Mucosa of descending colon (tissue), 3 donors: Measurements from ENCODE around the gene NR2F1. TPM values are rescaled to one million over a fixed set of nuclear protein-coding genes. Genes with fewer than 3 reads are reported as not detected.

Experiments
- ATAC-seq: fragments of 200-7000 bp; cut with Tn5 transposase; one replicate; pipeline ENCODE4 v1.9.1; 2020; ENCODE audit warnings: mild to moderate bottlenecking, moderate library complexity
- DNase-seq, 3 donors: peaks; one replicate each; pipeline ENCODE4 v3.0.0-alpha.2; 2020
- H3K36me3 ChIP-seq: fragments of 200-600 bp; one replicate; pipeline ENCODE4 v1.8.0; 2021; ENCODE audit warnings: low read depth, mild to moderate bottlenecking
- H3K4me1 ChIP-seq: fragments of 200-600 bp; one replicate; pipeline ENCODE4 v1.8.0; 2021; ENCODE audit warnings: low read depth, mild to moderate bottlenecking
- H3K4me3 ChIP-seq: fragments of 200-600 bp; one replicate; pipeline ENCODE4 v1.8.0; 2021; ENCODE audit warnings: mild to moderate bottlenecking
- H3K9me3 ChIP-seq: fragments of 200-600 bp; one replicate; pipeline ENCODE4 v1.8.0; 2021; ENCODE audit warnings: mild to moderate bottlenecking
- intact Hi-C, 2 donors: fragments of 100-400 bp; cut with DNase I in 1 of 2; cut with micrococcal nuclease in 1 of 2; formaldehyde crosslinking; loops; one replicate each; pipeline versions ENCODE4 v1.11.0 to v1.11.1; 2022; cut with DNase I, micrococcal nuclease
- total RNA-seq, 3 donors: library from RNA; stranded (reverse); fragmentation: NEBNext Ultra II Directional in 2 of 3; extraction: Animal tissue kit (Norgen Biotek cat#: 25700) in 2 of 3; gene quantifications; one replicate each; pipeline versions ENCODE4 v1.2.1 to v1.2.4, GENCODE V29; 2021 to 2023
- TF ChIP-seq, protein P1 (sequence below): fragments of 200-600 bp; IDR thresholded peaks from one replicate; pipeline ENCODE4 v1.8.0; 2022; ENCODE audit warnings: antibody characterized with exemption, mild to moderate bottlenecking
- donor health status: DM: no; HTN: no; CAD: no; lungs with moderate emphysema.
- donor health status: DM: no; HTN: no; CAD: no.
- donor health status: DM: no; HTN: yes; CAD: no.

NR2F1 gene
- total RNA-seq, 3 donors from 2014 or later: 2.3 to 9.1 (median 6.2) TPM

DNA sequence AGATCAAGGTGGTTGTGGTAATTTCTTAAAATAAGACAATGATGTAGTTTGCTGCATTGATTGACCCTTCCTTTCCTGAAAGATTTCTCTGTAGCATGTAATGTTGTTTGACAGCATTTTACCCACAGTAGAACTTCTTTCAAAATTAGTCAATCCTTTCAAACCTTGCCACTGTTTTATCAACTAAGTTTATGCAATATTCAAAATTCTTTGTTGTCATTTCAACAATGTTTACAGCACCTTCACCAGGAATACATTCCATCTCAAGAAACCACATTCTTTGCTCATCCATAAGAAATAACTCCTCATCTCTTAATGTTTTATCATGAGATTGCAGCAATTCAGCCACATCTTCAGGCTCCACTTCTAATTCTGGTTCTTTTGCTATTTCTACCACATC is 43.8 kb downstream of the NR2F1 start:
- no peaks in the 10 kb centered on the region for H3K9me3 ChIP-seq
- TF ChIP-seq, protein P1, sequence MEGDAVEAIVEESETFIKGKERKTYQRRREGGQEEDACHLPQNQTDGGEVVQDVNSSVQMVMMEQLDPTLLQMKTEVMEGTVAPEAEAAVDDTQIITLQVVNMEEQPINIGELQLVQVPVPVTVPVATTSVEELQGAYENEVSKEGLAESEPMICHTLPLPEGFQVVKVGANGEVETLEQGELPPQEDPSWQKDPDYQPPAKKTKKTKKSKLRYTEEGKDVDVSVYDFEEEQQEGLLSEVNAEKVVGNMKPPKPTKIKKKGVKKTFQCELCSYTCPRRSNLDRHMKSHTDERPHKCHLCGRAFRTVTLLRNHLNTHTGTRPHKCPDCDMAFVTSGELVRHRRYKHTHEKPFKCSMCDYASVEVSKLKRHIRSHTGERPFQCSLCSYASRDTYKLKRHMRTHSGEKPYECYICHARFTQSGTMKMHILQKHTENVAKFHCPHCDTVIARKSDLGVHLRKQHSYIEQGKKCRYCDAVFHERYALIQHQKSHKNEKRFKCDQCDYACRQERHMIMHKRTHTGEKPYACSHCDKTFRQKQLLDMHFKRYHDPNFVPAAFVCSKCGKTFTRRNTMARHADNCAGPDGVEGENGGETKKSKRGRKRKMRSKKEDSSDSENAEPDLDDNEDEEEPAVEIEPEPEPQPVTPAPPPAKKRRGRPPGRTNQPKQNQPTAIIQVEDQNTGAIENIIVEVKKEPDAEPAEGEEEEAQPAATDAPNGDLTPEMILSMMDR: no peak
- no peaks in the 10 kb centered on the region for H3K36me3 ChIP-seq
- peaks cover 2% of the 10 kb centered on the region for H3K4me1 ChIP-seq
- no peak for ATAC-seq
- intact Hi-C loops: no loop called here
- no peak for DNase-seq
- H3K4me3 ChIP-seq: no peak overlapping the region

DNA sequence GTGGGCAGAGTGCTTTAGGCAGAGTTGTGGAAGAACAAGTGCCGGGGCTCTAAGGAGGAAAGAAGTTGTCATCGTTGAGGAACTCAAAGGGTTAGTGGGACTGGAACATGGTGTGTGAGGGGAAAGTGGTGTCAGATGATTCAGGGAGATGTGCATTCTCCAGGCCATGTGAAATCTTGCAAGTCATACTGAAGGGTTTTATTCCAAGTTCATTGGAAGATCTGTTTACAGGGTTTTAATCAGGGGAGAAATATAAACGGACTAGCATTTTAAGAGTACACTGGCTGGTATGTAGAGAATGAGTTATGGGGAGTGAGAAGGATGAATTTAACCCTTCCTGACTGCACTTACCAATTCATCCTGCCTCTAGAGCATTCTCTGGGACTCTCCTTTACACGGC is 49.3 kb downstream of the NR2F1 start:
- DNase-seq (no peak), ATAC-seq (no peak)
- Histone ChIP-seq H3K4me3 (no peak overlapping the region), H3K4me1 (no peaks in the 10 kb centered on the region), H3K36me3 (no peaks in the 10 kb centered on the region), H3K9me3 (no peaks in the 10 kb centered on the region)
- intact Hi-C loops: no loop called here
- TF ChIP-seq, protein P1: no peak

DNA sequence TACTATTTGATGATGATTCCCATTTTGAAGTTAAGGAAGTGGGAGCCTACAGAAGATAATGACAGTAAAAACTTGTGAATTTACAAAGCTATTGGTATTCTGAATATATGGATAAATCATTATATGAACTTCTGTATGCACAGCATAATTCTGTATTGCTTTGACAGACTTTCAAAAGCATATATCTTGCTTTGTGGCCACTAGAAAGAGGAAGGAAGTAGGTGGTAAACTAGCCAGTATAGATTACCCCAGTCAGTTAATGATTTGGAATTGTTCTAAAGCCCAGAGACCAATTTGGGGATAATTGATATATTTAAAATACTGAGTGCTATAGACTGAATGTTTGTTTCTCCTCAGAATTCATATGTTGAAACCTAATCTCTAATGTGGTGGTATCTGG is 53.0 kb downstream of the NR2F1 start:
- Histone ChIP-seq H3K36me3 (no peaks in the 10 kb centered on the region), H3K4me3 (no peak overlapping the region), H3K9me3 (no peaks in the 10 kb centered on the region), H3K4me1 (no peaks in the 10 kb centered on the region)
- TF ChIP-seq, protein P1: no peak
- no peak for DNase-seq
- intact Hi-C loops: no loop called here
- ATAC-seq: no peak

DNA sequence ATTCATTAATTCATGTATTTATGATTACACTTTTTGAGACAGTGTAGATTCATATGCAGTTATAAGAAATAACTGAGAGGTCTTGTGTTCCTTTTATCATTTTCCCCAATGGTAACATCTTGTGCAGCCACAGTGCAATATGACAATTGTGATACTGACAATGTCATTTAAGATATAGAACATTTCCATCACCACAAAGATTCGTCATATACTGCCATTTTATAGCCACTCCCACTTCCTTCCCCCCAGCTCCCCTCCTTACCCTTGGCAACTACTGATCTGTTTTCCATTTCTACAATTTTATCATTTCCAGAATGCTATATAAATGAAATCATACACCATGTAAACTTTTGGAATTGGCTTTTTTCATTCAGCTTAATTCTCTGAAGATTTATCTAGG is 53.8 kb downstream of the NR2F1 start:
- DNase-seq: no peak
- intact Hi-C loops: no loop called here

DNA sequence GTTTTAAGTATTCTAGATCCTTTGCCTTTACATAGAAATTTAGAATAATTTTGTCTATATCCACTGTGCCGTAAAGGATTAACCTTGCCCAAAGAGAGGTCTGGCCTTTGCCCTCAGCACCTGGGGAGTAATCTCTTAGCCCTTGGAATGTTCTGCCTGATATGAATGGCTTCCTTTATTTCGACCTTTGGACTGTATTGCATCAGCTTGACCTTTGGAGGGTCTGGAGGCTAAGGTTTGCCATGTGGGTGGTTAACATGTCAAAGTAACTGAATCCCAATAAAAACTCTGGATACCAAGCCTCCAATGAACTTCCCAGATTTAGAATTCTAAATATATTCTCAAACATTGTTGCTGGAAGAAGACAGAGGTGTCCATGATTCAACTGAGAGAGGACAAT is 54.7 kb downstream of the NR2F1 start:
- H3K36me3 ChIP-seq: no peaks in the 10 kb centered on the region
- no peak overlapping the region for H3K4me3 ChIP-seq
- DNase-seq (no peak), ATAC-seq (no peak)
- no peaks in the 10 kb centered on the region for H3K4me1 ChIP-seq
- intact Hi-C loops: no loop called here
- no peaks in the 10 kb centered on the region for H3K9me3 ChIP-seq
- TF ChIP-seq, protein P1: no peak

More for the DNA sequence above, 53.8 kb downstream of the NR2F1 start:
- TF ChIP-seq, protein P1: no peak
- no peak for ATAC-seq
- Histone ChIP-seq H3K4me1 (no peaks in the 10 kb centered on the region), H3K4me3 (no peak overlapping the region), H3K9me3 (no peaks in the 10 kb centered on the region), H3K36me3 (no peaks in the 10 kb centered on the region)

DNA sequence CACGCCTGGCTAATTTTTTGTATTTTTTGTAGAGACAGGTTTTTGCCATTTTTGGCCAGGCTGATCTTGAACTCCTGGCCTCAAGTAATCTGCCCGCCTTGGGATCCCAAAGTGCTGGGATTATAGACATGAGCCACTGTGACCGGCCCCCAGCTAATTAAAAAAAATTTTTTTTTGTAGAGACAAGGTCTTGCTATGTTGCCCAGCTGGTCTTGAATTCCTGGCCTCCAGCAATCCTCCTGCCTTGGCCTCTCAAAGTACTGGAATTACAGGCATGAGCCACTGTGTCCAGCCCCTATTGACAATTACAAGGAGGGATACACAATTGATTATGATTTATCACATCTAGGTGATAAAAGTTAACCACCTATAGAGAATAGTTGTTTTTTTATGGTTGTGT is 59.5 kb downstream of the NR2F1 start:
- Histone ChIP-seq H3K4me3 (no peak overlapping the region), H3K9me3 (no peaks in the 10 kb centered on the region), H3K36me3 (no peaks in the 10 kb centered on the region), H3K4me1 (no peaks in the 10 kb centered on the region)
- ATAC-seq (no peak), DNase-seq (no peak)
- TF ChIP-seq, protein P1: no peak
- intact Hi-C loops: no loop called here
